HG02623 (cell line): ENCODE measurements around the gene UPK3BL1.

Experiments used
- ATAC-seq: cut with Tn5 transposase; IDR thresholded peaks from one replicate; pipeline ENCODE4 v1.9.1; 2021; ENCODE audit warnings: moderate library complexity; ENCODE audit not compliant: unreplicated experiment

The UPK3BL1 gene

GRCh38 chr7:102589857-102590256 lies 52.7 kb downstream of the UPK3BL1 start:
- ATAC-seq: peak; percentile 37
